IMR-90 (cell line): ENCODE measurements around the gene C14orf93. TPM values are rescaled to one million over a fixed set of nuclear protein-coding genes. Genes with fewer than 3 reads are reported as not detected.

Source experiments
- ATAC-seq: fragments of 200-7000 bp; cut with Tn5 transposase; 2 replicates; pipeline ENCODE4 v1.9.1; 2020; ENCODE audit warnings: low read depth, mild to moderate bottlenecking, moderate library complexity
- BruUV-seq: library from RNA; stranded (reverse); fragments of 400-500 nt; replicated peaks from 2 replicates; lab custom pipeline; 2021; lab: Mats Ljungman, UMichigan
- CTCF ChIA-PET: fragments of 300-600 bp; formaldehyde crosslinking; extraction: SDS; loops from one replicate; lab custom pipeline; 2021; ENCODE audit warnings: antibody characterized with exemption; lab: Yijun Ruan, JAX
- POLR2A ChIA-PET: fragments of 300-600 bp; sonication (Branson Sonifier 250); formaldehyde crosslinking; loops from one replicate; lab custom pipeline; 2022; ENCODE audit warnings: antibody characterized with exemption; ENCODE audit not compliant: unreplicated experiment; lab: Charles Lee
- DNase-seq: peaks from one replicate; pipeline ENCODE4 v3.0.0; 2013
- H2AFZ ChIP-seq: replicated peaks from 2 replicates; pipeline ENCODE3; 2013; ENCODE audit warnings: low read length, mild to moderate bottlenecking; ENCODE audit not compliant: poor library complexity
- H2AK5ac ChIP-seq: 2 replicates; pipeline ENCODE4 v1.6.1; 2013; ENCODE audit warnings: low read depth, low read length, inconsistent platforms
- H2AK9ac ChIP-seq: replicated peaks from 2 replicates; pipeline ENCODE3; 2013; ENCODE audit warnings: mild to moderate bottlenecking, low read depth, low read length, moderate library complexity; ENCODE audit not compliant: poor library complexity
- H2BK120ac ChIP-seq: 2 replicates; pipeline ENCODE4 v1.6.1; 2013; ENCODE audit warnings: low read depth, low read length, inconsistent platforms
- H2BK15ac ChIP-seq: 3 replicates; pipeline ENCODE4 v1.6.1; 2013; ENCODE audit warnings: low read depth, low read length, inconsistent platforms
- H2BK20ac ChIP-seq: 2 replicates; pipeline ENCODE4 v1.6.1; 2013; ENCODE audit warnings: low read depth, mild to moderate bottlenecking, inconsistent platforms, low read length, moderate library complexity
- H2BK5ac ChIP-seq: 2 replicates; pipeline ENCODE4 v1.6.1; 2013; ENCODE audit warnings: mild to moderate bottlenecking, low read depth, low read length, inconsistent platforms; ENCODE audit not compliant: poor library complexity, severe bottlenecking
- H3K14ac ChIP-seq: replicated peaks from 2 replicates; pipeline ENCODE4 v1.6.1; 2013; ENCODE audit warnings: low read depth, low read length, inconsistent platforms
- H3K18ac ChIP-seq: 2 replicates; pipeline ENCODE4 v1.6.1; 2013; ENCODE audit warnings: low read depth, low read length, control low read depth
- H3K23ac ChIP-seq: 2 replicates; pipeline ENCODE4 v1.6.1; 2013; ENCODE audit warnings: low read depth, low read length, inconsistent platforms
- H3K27ac ChIP-seq: 2 replicates; pipeline ENCODE4 v1.5.1; 2013; ENCODE audit warnings: mild to moderate bottlenecking, control low read depth, low read length; ENCODE audit not compliant: insufficient read depth
- H3K27me3 ChIP-seq: 2 replicates; pipeline ENCODE4 v1.6.1; 2013; ENCODE audit warnings: low read length; ENCODE audit not compliant: control insufficient read depth, insufficient read depth
- H3K36me3 ChIP-seq: 2 replicates; pipeline ENCODE4 v1.6.1; 2013; ENCODE audit warnings: low read length, mixed read lengths; ENCODE audit not compliant: control insufficient read depth, insufficient read depth
- H3K4ac ChIP-seq: 2 replicates; pipeline ENCODE4 v1.6.1; 2013; ENCODE audit warnings: low read depth, low read length, inconsistent platforms
- H3K4me1 ChIP-seq: 2 replicates; pipeline ENCODE4 v1.6.1; 2013; ENCODE audit warnings: low read length, mixed read lengths; ENCODE audit not compliant: control insufficient read depth, insufficient read depth
- H3K4me2 ChIP-seq: 2 replicates; pipeline ENCODE4 v1.6.1; 2013; ENCODE audit warnings: low read depth, mild to moderate bottlenecking, control low read depth, low read length, moderate library complexity
- H3K4me3 ChIP-seq: 2 replicates; pipeline ENCODE4 v1.5.1; 2013; ENCODE audit warnings: low read depth, mild to moderate bottlenecking, control low read depth, low read length, moderate library complexity; ENCODE audit not compliant: insufficient read depth
- H3K56ac ChIP-seq: 2 replicates; pipeline ENCODE4 v1.6.1; 2013; ENCODE audit warnings: low read length, inconsistent platforms; ENCODE audit not compliant: insufficient read depth; ENCODE audit errors: extremely low read depth
- H3K79me1 ChIP-seq, 2 experiments: 2 replicates each; pipeline ENCODE4 v1.6.1; 2013; ENCODE audit warnings: low read length in 2 of 2, inconsistent platforms in 1 of 2, low read depth in 1 of 2
- H3K9ac ChIP-seq: 2 replicates; pipeline ENCODE4 v1.6.1; 2013; ENCODE audit warnings: low read depth, low read length, control low read depth
- H3K9me1 ChIP-seq: 2 replicates; pipeline ENCODE4 v1.6.1; 2013; ENCODE audit warnings: low read length, inconsistent platforms; ENCODE audit not compliant: insufficient read depth
- H3K9me3 ChIP-seq: 2 replicates; pipeline ENCODE4 v1.6.1; 2013; ENCODE audit warnings: low read length; ENCODE audit not compliant: control insufficient read depth, insufficient read depth
- H4K20me1 ChIP-seq: 2 replicates; pipeline ENCODE4 v1.6.1; 2013; ENCODE audit warnings: low read length, inconsistent platforms; ENCODE audit not compliant: insufficient read depth
- H4K5ac ChIP-seq: 2 replicates; pipeline ENCODE4 v1.6.1; 2013; ENCODE audit warnings: mild to moderate bottlenecking, low read depth, low read length, control low read depth
- H4K8ac ChIP-seq, 2 experiments: 2 replicates each; pipeline ENCODE4 v1.6.1; 2013; ENCODE audit warnings: low read depth in 2 of 2, low read length in 2 of 2, control low read depth in 1 of 2, inconsistent platforms in 1 of 2
- H4K91ac ChIP-seq: 2 replicates; pipeline ENCODE4 v1.6.1; 2013; ENCODE audit warnings: low read depth, low read length, inconsistent platforms; ENCODE audit not compliant: insufficient read depth
- BHLHE40 ChIP-seq: fragments of 150-350 bp; IDR thresholded peaks from 2 replicates; pipeline ENCODE4 v1.6.1; 2016; ENCODE audit warnings: mild to moderate bottlenecking, low read depth, low read length
- CEBPB ChIP-seq: IDR thresholded peaks from 2 replicates; pipeline ENCODE4 v1.6.1; 2012; ENCODE audit warnings: low read depth, low read length, improper control_type of control experiment
- CHD1 ChIP-seq: IDR thresholded peaks from 2 replicates; pipeline ENCODE4 v1.6.1; 2012; ENCODE audit warnings: low read depth, low read length, improper control_type of control experiment
- MAZ ChIP-seq: IDR thresholded peaks from 2 replicates; pipeline ENCODE4 v1.6.1; 2012; ENCODE audit warnings: low read depth, mild to moderate bottlenecking, low read length, improper control_type of control experiment, moderate library complexity, borderline replicate concordance
- NFE2L2 ChIP-seq: fragments of 150-350 bp; IDR thresholded peaks from 2 replicates; pipeline ENCODE4 v1.6.1; 2016; ENCODE audit warnings: low read depth, mild to moderate bottlenecking, low read length
- RAD21 ChIP-seq: IDR thresholded peaks from 2 replicates; pipeline ENCODE4 v1.6.1; 2012; ENCODE audit warnings: low read length, improper control_type of control experiment
- RCOR1 ChIP-seq: IDR thresholded peaks from 2 replicates; pipeline ENCODE4 v1.6.1; 2012; ENCODE audit warnings: mild to moderate bottlenecking, low read length, improper control_type of control experiment; ENCODE audit not compliant: insufficient replicate concordance
- SMC3 ChIP-seq: fragments of 150-350 bp; IDR thresholded peaks from 2 replicates; pipeline ENCODE4 v1.6.1; 2016; ENCODE audit warnings: low read depth, mild to moderate bottlenecking, antibody characterized with exemption, low read length, moderate library complexity
- USF2 ChIP-seq: fragments of 150-350 bp; IDR thresholded peaks from 2 replicates; pipeline ENCODE4 v1.6.1; 2017; ENCODE audit warnings: mild to moderate bottlenecking, antibody characterized with exemption, low read length, low read depth
- WGBS, 2 experiments: methylation state at CpG; one replicate each; pipeline versions ENCODE4 v1.1.5 to v1.1.7; 2013; ENCODE audit warnings: missing lambda C conversion rate in 2 of 2; ENCODE audit not compliant: insufficient read length in 1 of 2; ENCODE audit errors: extremely low coverage in 2 of 2; 5-methylcytosine and 5-hydroxymethylcytosine counted together
- dilution Hi-C: fragments of 300-500 bp; cut with HindIII; formaldehyde crosslinking; loops from one replicate; pipeline ENCODE4 v1.14.3; 2018; ENCODE audit warnings: low sequenced_read_pairs; ENCODE audit not compliant: unreplicated experiment
- in situ Hi-C: fragments of 300-500 bp; cut with MboI; formaldehyde crosslinking; loops from 3 replicates; pipeline ENCODE4 v1.14.3; 2019; ENCODE audit warnings: low sequenced_read_pairs, inconsistent platforms, mixed read lengths
- intact Hi-C: fragments of 100-400 bp; cut with micrococcal nuclease; formaldehyde crosslinking; loops from 2 replicates; pipeline ENCODE4 v1.10.0; 2022
- polyA plus RNA-seq, 3 experiments: library from polyadenylated mRNA; depleted of rRNA; stranded (reverse); fragments of >200 nt; gene quantifications; 2 replicates each; pipeline ENCODE4 v1.2.3, GENCODE V29; 2012; ENCODE audit warnings: low replicate concordance in 1 of 3
- total RNA-seq: library from RNA; depleted of rRNA; stranded (reverse); fragments of >200 nt; gene quantifications from 2 replicates; pipeline ENCODE4 v1.2.3, GENCODE V29; 2012

Gene C14orf93
- total and polyA plus RNA-seq, 2 of the 4 experiments (the other 2 are of a cell fraction): 5.4 to 5.7 TPM

GRCh38 chr14:22980672-22981089, 29.3 kb downstream of the C14orf93 start:
- Histone ChIP-seq H3K23ac (peak overlapping the region; percentile 98), H2AK9ac (peak overlapping the region; percentile 99), H2BK20ac (peak overlapping the region; percentile 49; the same call in 1 of the 2 replicates), H3K79me1 (peaks cover 24 to 62% of the 10 kb centered on the region in 2 experiments), H3K27ac (peak overlapping the region; percentile 93), H2BK120ac (peak overlapping the region; percentile 84), H3K14ac (peak overlapping the region; percentile 97), H3K4me2 (peak overlapping the region; percentile 92), H3K4me3 (peak overlapping the region; percentile 87), H3K9me1 (peaks cover 5% of the 10 kb centered on the region; the same call in 1 of the 2 replicates), H3K4me1 (peaks cover 36% of the 10 kb centered on the region), H3K9me3 (no peaks in the 10 kb centered on the region), H3K18ac (peak overlapping the region; percentile 77), H4K91ac (peak overlapping the region; percentile 96), H4K5ac (peak overlapping the region; percentile 59), H3K9ac (peak overlapping the region; percentile 90), H4K8ac (peak overlapping the region; percentile 89 to 94), H2AK5ac (peak overlapping the region; percentile 97), H3K56ac (peak overlapping the region; percentile 99), H3K27me3 (no peaks in the 10 kb centered on the region), H2BK15ac (peak overlapping the region; percentile 83; the same call in 2 of the 3 replicates), H2AFZ (peak overlapping the region; percentile 79), H3K4ac (peak overlapping the region; percentile 98), H3K36me3 (peaks cover 20% of the 10 kb centered on the region), H2BK5ac (peak overlapping the region; percentile 96), H4K20me1 (peaks cover 21% of the 10 kb centered on the region)
- dilution Hi-C loops: no loop called here
- DNase-seq: peak; percentile 32
- peak; percentile 38 for ATAC-seq
- peak; percentile 93; the same call in 1 of the 2 replicates for TF ChIP-seq MAZ
- no peak for TF ChIP-seq CEBPB
- TF ChIP-seq USF2: no peak
- no peak for TF ChIP-seq RCOR1
- TF ChIP-seq SMC3: no peak
- TF ChIP-seq CHD1: no peak
- TF ChIP-seq NFE2L2: no peak
- no peak for TF ChIP-seq RAD21
- TF ChIP-seq BHLHE40: no peak
- intact Hi-C loops: loop anchor here (5.0 to 10.0 kb wide), 5 partner anchors 108 to 593 kb away; partner anchors contain the start of genes LRP10, MMP14 and SLC7A8
- WGBS, 2 experiments: 0% methylated on average over 9 of the region's 41 CpGs; no CpG with 5 or more reads in 1 of the 2 experiments
- no TSS peak for BruUV-seq
- ChIA-PET CTCF (no interaction called here), POLR2A (no interaction called here)
- in situ Hi-C loops: no loop called here
